Stimulated activated CD4-positive, alpha-beta T cell treated with anti-CD3 and anti-CD28 coated beads, Interleukin-1b, Interleukin-23, amount 100 ng/mL, for 24 hours (primary cell): Measurements from ENCODE around the gene KLHDC3.
A peak's percentile ranks its signal among the peaks of the same experiment; 100 is the strongest.

Source experiments
- DNase-seq, 4 experiments: peaks; one replicate each; pipeline ENCODE4 v3.0.0-alpha.2; 2020; ENCODE audit warnings: low read depth in 4 of 4, low spot score in 1 of 4

KLHDC3 gene

GRCh38 chr6:43053545-43054205 is 39.6 kb downstream of the KLHDC3 start, which contains the start of gene CUL7:
Gene CUL7, minus strand, starts transcription at chr6:43053851. Its CDS starts 1,063 bp downstream, at chr6:43052788.
- peak; percentile 71 to 88 (median 80) for DNase-seq

- DNase-seq, result no peak
Measured at GRCh38 chr6:43054206-43054943, 40.3 kb downstream of the KLHDC3 start.

- no peak for DNase-seq
Measured at GRCh38 chr6:43055966-43056365, 41.9 kb downstream of the KLHDC3 start.

- DNase-seq, result no peak
Measured at GRCh38 chr6:43058531-43058930, 44.5 kb downstream of the KLHDC3 start.

GRCh38 chr6:43059168-43060033 is 45.4 kb downstream of the KLHDC3 start, which contains the start of the genes KLC4 and MRPL2:
Gene KLC4, plus strand, starts transcription at chr6:43059631. Its CDS starts 1,705 bp downstream, at chr6:43061336.
Gene MRPL2, minus strand, starts transcription at chr6:43059434. Its CDS starts 53 bp downstream, at chr6:43059381.
- DNase-seq, result peak; percentile 92 to 97 (median 93)

- no peak for DNase-seq
Measured at GRCh38 chr6:43060034-43060754, 46.1 kb downstream of the KLHDC3 start.

GRCh38 chr6:43060755-43061633 is 46.9 kb downstream of the KLHDC3 start:
- DNase-seq, result no peak

GRCh38 chr6:43061861-43062260 is 47.8 kb downstream of the KLHDC3 start:
- DNase-seq, result no peak

GRCh38 chr6:43062818-43063217 is 48.8 kb downstream of the KLHDC3 start:
- DNase-seq, result no peak

- no peak for DNase-seq
Measured at GRCh38 chr6:43070028-43070632, 56.1 kb downstream of the KLHDC3 start.
